Measurements from ENCODE around the gene GALNT18.

DNA sequence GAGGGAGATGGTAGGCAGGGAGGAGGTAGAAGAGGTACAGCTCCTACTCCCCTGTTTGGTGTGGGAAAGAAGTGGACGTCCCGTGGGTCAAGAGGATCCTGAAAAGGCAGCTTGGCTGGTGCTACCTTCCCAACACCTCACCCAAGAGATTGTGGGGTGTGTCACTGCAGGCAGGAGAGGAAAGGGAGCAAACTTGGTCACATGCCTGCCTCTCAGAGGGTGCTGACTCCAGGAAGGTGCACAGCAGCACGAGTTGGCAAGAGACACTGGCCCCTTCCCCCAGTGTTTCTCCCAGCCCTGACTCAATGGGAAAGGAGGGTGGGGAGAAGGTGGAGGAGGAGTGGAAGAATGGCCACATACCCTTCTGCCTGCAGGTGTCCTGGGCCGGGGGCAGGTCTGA is 368.3 kb downstream of the GALNT18 start:
- TF ChIP-seq, protein P1, sequence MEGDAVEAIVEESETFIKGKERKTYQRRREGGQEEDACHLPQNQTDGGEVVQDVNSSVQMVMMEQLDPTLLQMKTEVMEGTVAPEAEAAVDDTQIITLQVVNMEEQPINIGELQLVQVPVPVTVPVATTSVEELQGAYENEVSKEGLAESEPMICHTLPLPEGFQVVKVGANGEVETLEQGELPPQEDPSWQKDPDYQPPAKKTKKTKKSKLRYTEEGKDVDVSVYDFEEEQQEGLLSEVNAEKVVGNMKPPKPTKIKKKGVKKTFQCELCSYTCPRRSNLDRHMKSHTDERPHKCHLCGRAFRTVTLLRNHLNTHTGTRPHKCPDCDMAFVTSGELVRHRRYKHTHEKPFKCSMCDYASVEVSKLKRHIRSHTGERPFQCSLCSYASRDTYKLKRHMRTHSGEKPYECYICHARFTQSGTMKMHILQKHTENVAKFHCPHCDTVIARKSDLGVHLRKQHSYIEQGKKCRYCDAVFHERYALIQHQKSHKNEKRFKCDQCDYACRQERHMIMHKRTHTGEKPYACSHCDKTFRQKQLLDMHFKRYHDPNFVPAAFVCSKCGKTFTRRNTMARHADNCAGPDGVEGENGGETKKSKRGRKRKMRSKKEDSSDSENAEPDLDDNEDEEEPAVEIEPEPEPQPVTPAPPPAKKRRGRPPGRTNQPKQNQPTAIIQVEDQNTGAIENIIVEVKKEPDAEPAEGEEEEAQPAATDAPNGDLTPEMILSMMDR (conservative IDR thresholded peaks at IDR 0.05): no peak
- TF ChIP-seq ZFX (IDR thresholded peaks at IDR 0.05): no peak
